DND-41 (cell line): ENCODE measurements around the gene TNFRSF19.

Experiments
- ATAC-seq: fragments of 200-7000 bp; cut with Tn5 transposase; 3 replicates; pipeline ENCODE4 v1.9.1; 2021; ENCODE audit warnings: low read depth; ENCODE audit not compliant: insufficient read depth
- DNase-seq: peaks from one replicate; pipeline ENCODE4 v3.0.0-alpha.2; 2020
- H2AFZ ChIP-seq: 2 replicates; pipeline ENCODE4 v1.6.0; 2012; ENCODE audit warnings: low read depth, low read length
- H3K27ac ChIP-seq: 2 replicates; pipeline ENCODE4 v1.5.1; 2012; ENCODE audit warnings: low read length, inconsistent platforms
- H3K27me3 ChIP-seq: fragments of 200-600 bp; sonication (generic); 2 replicates; pipeline ENCODE4 v1.6.0; 2012; ENCODE audit warnings: low read length, mild to moderate bottlenecking, inconsistent platforms; ENCODE audit not compliant: insufficient read depth, poor library complexity
- H3K36me3 ChIP-seq: 2 replicates; pipeline ENCODE4 v1.5.1; 2012; ENCODE audit warnings: low read length, inconsistent platforms; ENCODE audit not compliant: insufficient read depth
- H3K4me1 ChIP-seq: 2 replicates; pipeline ENCODE4 v1.5.1; 2012; ENCODE audit warnings: mild to moderate bottlenecking, low read length; ENCODE audit not compliant: insufficient read depth
- H3K4me2 ChIP-seq: 2 replicates; pipeline ENCODE4 v1.6.0; 2012; ENCODE audit warnings: mild to moderate bottlenecking, moderate library complexity, low read length, inconsistent platforms; ENCODE audit not compliant: insufficient read depth
- H3K4me3 ChIP-seq, 2 experiments: fragments of 200-600 bp in 1 of 2; shearing (Covaris generic) in 1 of 2; 2 replicates each; pipeline ENCODE4 v1.5.1; 2012 to 2016; ENCODE audit warnings: inconsistent platforms in 2 of 2, low read length in 2 of 2, mild to moderate bottlenecking in 2 of 2, low read depth in 1 of 2, moderate library complexity in 1 of 2
- H3K79me2 ChIP-seq: 2 replicates; pipeline ENCODE4 v1.6.0; 2012; ENCODE audit warnings: low read length, inconsistent platforms; ENCODE audit not compliant: insufficient read depth
- H3K9ac ChIP-seq: 2 replicates; pipeline ENCODE4 v1.6.0; 2012; ENCODE audit warnings: low read depth, mild to moderate bottlenecking, inconsistent platforms, low read length, moderate library complexity
- H3K9me3 ChIP-seq: 2 replicates; pipeline ENCODE4 v1.5.1; 2012; ENCODE audit warnings: low read length, moderate library complexity, mild to moderate bottlenecking, inconsistent platforms; ENCODE audit not compliant: insufficient read depth, severe bottlenecking
- H4K20me1 ChIP-seq: 2 replicates; pipeline ENCODE4 v1.6.0; 2012; ENCODE audit warnings: low read length; ENCODE audit not compliant: insufficient read depth
- EZH2 ChIP-seq: IDR thresholded peaks from 3 replicates; pipeline ENCODE4 v1.6.1; 2012; ENCODE audit warnings: borderline replicate concordance, low read depth, mild to moderate bottlenecking, moderate library complexity, low read length, inconsistent platforms; ENCODE audit not compliant: severe bottlenecking
- TF ChIP-seq, protein P1 (sequence below): IDR thresholded peaks from 2 replicates; pipeline ENCODE4 v1.5.1; 2012; ENCODE audit warnings: borderline replicate concordance, low read length, moderate library complexity, mild to moderate bottlenecking; ENCODE audit not compliant: poor library complexity, severe bottlenecking; ENCODE audit errors: extremely low read depth

The TNFRSF19 gene

DNA sequence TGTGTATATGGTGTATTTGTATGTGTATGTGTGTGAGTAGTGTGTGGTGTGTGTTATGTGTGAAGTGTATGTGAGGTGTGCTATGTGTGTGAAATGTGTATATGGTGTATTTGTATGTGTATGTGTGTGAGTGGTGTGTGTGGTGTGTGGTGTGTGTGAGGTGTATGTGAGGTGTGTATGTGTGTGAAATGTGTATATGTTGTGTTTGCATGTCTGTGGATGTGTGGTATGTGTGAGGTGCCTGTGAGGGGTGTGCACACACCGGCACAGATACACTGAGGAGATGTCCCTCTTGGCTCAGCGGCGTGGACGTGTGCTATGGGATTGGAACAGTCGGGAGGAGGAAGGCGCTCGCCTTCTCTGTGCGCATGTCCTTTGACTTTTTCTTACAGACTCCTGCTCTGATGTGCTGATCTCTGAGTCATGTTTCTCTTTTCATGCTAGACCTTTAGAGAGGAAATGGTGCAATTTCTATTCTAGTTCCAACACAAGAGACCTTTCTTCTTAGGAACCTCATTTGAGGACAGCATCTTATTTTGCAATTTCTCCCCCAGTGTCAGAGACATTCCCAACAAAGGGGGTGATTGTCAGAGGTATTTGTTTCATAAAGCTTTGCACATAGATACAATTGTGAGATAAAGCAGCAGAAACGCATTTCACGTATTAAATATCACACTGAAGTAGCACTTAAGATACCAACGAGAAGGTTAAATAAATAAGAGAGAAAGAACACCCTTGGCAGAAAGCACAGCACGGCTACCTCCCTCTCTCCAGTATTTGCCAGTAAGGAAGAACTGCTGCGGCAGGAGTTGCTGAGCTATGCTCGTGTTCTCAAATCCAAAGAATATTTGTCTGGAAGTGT is 11.3 kb upstream of the TNFRSF19 start:
- TF ChIP-seq, protein P1, sequence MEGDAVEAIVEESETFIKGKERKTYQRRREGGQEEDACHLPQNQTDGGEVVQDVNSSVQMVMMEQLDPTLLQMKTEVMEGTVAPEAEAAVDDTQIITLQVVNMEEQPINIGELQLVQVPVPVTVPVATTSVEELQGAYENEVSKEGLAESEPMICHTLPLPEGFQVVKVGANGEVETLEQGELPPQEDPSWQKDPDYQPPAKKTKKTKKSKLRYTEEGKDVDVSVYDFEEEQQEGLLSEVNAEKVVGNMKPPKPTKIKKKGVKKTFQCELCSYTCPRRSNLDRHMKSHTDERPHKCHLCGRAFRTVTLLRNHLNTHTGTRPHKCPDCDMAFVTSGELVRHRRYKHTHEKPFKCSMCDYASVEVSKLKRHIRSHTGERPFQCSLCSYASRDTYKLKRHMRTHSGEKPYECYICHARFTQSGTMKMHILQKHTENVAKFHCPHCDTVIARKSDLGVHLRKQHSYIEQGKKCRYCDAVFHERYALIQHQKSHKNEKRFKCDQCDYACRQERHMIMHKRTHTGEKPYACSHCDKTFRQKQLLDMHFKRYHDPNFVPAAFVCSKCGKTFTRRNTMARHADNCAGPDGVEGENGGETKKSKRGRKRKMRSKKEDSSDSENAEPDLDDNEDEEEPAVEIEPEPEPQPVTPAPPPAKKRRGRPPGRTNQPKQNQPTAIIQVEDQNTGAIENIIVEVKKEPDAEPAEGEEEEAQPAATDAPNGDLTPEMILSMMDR, result no peak
- TF ChIP-seq EZH2, result no peak
- Histone ChIP-seq H3K9ac (no peak overlapping the region), H3K27me3 (peaks cover 10% of the 10 kb centered on the region), H3K4me1 (no peaks in the 10 kb centered on the region), H2AFZ (no peak overlapping the region), H3K79me2 (no peaks in the 10 kb centered on the region), H3K4me3 (no peak overlapping the region), H3K27ac (no peak overlapping the region), H3K36me3 (no peaks in the 10 kb centered on the region), H3K9me3 (no peaks in the 10 kb centered on the region), H4K20me1 (no peaks in the 10 kb centered on the region), H3K4me2 (no peak overlapping the region)
- DNase-seq, result no peak
- peak; percentile 14; the same call in 1 of the 3 replicates for ATAC-seq

DNA sequence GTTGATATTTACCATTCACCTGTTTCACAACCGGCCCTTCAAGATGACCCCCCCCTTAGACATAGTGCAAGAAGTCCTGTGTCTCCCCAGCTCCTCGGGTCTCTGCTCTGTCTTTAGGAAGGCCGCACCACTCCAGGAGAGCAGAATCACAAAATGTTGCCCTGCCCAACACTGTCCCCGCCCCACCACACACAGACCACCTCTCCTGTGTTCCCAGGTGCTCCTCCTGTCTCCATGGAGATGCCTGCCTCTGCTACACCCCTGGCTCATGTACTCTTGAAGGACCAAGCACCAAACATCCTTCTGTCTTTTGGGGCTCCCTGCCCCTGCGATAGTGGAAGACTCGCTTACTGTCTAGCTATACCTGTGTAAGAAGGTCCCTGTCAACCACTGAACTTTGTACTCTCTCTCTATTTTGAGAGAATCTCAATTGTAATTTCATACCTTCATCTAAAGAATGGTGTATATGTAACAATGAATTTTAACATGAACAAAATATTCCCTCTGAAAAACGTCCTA is 9.6 kb upstream of the TNFRSF19 start:
- H2AFZ ChIP-seq, result no peak overlapping the region
- H3K4me3 ChIP-seq, result no peak overlapping the region
- H3K27me3 ChIP-seq, result peaks cover 13% of the 10 kb centered on the region
- H3K36me3 ChIP-seq, result no peaks in the 10 kb centered on the region
- no peak for ATAC-seq
- H3K9ac ChIP-seq, result no peak overlapping the region
- H3K4me2 ChIP-seq, result no peak overlapping the region
- H4K20me1 ChIP-seq, result no peaks in the 10 kb centered on the region
- DNase-seq, result no peak
- no peaks in the 10 kb centered on the region for H3K4me1 ChIP-seq
- H3K27ac ChIP-seq, result no peak overlapping the region
- TF ChIP-seq, protein P1, result no peak
- no peak for TF ChIP-seq EZH2
- H3K79me2 ChIP-seq, result no peaks in the 10 kb centered on the region
- H3K9me3 ChIP-seq, result no peaks in the 10 kb centered on the region

DNA sequence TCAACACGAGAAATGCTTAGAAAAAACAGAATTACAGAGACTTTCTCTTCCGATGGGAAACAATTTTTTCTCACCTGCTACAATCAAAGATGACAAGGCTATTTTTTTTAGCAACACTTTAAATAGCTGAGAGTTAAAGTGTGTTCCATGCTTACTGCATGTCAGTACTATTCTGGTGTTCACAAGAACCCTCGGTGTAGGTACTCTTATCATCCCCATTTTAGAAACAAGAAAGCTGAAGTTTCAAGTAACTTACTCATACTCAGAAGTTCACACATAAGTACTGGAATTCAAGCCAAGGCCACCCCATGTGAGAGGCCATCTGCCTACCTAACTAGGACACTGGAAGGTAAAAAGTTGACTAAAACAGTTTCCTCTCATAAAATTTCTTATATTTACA is 9.0 kb upstream of the TNFRSF19 start:
- ATAC-seq (no peak), DNase-seq (no peak)
- H2AFZ ChIP-seq, result no peak overlapping the region
- H3K9me3 ChIP-seq, result no peaks in the 10 kb centered on the region
- no peak overlapping the region for H3K4me3 ChIP-seq
- H3K4me2 ChIP-seq, result no peak overlapping the region
- H3K4me1 ChIP-seq, result no peaks in the 10 kb centered on the region
- H4K20me1 ChIP-seq, result no peaks in the 10 kb centered on the region
- no peaks in the 10 kb centered on the region for H3K36me3 ChIP-seq
- H3K27me3 ChIP-seq, result peaks cover 13% of the 10 kb centered on the region
- H3K9ac ChIP-seq, result no peak overlapping the region
- TF ChIP-seq, protein P1, result no peak
- no peak overlapping the region for H3K27ac ChIP-seq
- H3K79me2 ChIP-seq, result no peaks in the 10 kb centered on the region
